HG03159 (cell line): Measurements from ENCODE around the gene PTOV1.

ENCODE experiments used
- ATAC-seq: cut with Tn5 transposase; IDR thresholded peaks from one replicate; pipeline ENCODE4 v1.9.1; 2021; ENCODE audit warnings: mild to moderate bottlenecking, moderate library complexity; ENCODE audit not compliant: unreplicated experiment

Gene PTOV1

DNA sequence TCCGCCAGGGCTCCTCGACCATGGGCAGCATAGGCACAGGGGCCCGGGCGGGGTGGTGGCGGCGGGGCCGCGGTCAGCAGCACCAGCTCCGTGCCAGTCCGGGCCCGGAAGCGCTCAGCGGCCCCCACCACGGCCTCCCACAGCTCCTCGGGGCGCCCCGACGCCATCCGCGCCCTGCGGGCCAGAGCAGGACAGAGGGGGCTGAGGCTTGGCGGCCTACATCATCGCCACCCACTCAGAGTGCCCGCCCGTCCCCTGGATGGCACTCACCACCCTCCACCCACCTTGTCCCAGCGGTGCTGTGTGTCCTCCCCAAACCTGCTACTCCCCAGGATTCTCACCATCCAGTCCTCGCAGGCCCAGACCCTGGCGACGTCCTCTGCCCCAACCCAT, 22.2 kb downstream of the PTOV1 start:
- ATAC-seq: no peak

DNA sequence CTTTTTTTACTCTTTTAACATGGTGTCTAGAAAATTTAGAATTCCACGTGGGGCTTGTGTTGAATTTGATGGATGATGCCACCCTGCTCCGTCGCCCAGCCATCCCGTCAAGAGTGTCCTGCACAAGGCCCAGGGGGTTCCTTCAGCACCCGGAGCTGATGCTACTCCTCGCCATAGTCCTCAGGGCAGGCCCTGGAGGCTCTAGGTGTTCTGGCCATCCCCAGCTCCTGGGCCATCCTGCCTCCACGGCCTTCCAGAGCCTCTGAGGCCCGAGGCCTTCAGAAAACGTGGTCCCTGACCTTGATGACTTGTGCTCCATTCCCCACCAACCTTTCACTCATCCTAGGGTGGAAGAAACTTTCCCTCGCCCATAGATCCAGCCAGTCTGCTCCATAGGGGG, 22.9 kb downstream of the PTOV1 start:
- no peak for ATAC-seq

DNA sequence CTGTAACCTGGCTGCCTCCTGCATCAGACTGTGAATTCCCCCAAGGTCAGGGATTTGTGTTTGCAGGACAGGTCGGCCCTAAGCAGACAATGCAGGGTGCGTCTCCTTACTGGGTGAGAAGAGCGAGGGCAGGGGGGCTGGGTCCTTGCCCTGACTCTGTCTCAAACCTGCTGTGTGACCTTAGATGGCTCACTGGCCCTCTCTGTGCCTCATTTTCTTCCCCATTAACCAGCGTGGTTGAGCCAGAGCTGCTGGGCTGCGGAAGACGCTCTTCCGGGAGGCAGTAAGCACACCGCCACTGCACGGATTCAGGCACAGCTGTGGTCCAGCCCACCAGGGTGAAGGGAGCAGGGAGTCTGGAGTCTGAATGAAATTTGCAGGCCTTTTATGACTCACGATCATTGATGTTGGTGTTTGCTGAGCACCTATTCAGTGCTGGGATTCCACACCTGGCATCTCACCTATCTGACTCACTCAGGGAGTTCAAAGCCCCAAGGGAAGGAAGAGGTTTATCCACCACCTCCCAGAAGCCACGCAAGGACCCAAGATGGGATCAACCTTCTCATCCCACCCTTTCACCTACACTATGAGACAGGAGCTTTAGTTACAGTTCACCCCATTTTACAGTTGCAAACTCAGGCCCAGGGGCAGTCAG, 23.7 kb downstream of the PTOV1 start:
- ATAC-seq: no peak

DNA sequence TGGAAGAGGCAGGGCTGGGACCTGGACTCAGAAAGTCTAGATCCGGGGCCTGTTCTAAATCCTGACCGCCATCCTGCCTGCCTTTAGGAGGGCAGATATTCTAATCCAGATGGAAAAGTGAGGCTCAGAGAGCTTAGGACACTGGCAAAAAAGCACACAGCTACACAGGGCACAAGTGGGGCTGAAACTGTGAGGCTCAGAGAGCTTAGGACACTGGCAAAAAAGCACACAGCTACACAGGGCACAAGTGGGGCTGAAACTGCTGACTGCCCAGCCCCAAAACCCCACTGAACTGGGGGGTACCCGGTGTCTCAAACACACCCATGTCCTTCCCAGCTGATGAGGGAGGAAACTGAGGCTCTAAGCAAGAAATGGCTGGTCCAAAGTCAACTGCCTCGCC, 24.2 kb downstream of the PTOV1 start:
- no peak for ATAC-seq

DNA sequence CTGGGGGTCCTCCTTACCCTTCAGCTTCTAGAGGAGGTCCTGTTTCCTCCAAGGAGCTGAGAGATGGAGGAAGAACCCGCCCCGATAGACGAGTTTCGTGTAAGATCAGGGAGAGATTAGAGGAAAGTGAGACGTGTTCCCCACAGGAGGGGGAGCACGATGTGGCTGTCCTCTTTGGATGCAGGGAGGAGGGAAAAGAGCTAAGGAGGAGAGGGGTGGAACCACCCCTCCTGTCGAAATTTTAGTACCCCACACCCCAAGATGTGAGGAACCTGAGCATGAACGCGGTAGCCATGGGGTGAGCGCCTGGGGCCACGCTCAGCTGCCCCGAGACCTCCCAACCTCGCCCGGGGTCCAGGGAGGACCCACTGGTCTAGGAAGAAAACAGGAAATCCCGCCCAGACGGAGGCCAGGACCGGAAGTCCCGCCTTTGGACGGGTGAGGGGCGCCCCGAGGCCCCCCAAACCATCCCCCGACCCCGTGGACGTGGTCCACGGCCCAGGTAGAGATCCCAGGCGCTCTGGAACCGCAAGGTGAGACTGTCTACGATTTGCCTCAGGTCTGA, 25.0 kb downstream of the PTOV1 start:
- no peak for ATAC-seq

DNA sequence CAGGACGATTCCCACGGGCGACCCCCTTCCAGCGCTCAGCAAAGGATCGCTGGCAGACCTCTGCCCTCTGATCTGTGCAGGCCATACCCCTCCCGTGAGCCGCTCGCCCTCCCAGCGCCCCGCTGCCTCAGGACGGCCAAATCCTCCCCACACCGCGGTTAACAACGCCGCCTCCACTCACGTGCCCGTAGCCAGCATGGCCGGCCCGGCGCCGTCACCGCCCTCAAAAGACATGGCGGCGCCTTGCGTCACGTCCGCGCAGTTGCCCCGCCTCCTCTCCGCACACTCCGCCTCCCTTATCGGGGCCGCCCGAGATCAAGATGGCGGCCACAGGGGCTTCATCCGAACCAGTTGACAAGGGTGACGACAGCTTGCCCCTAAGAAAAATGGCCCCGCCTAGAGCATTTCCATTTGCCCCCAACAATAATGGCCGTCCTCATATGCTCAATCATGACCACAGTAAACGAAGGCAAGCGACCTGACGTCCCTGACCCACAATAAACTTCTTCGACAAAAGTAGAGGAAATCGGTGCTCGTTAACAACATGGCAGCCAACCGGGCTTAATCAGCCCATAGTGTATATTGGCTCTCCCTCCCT, 25.6 kb downstream of the PTOV1 start:
- peak; percentile 43 for ATAC-seq

DNA sequence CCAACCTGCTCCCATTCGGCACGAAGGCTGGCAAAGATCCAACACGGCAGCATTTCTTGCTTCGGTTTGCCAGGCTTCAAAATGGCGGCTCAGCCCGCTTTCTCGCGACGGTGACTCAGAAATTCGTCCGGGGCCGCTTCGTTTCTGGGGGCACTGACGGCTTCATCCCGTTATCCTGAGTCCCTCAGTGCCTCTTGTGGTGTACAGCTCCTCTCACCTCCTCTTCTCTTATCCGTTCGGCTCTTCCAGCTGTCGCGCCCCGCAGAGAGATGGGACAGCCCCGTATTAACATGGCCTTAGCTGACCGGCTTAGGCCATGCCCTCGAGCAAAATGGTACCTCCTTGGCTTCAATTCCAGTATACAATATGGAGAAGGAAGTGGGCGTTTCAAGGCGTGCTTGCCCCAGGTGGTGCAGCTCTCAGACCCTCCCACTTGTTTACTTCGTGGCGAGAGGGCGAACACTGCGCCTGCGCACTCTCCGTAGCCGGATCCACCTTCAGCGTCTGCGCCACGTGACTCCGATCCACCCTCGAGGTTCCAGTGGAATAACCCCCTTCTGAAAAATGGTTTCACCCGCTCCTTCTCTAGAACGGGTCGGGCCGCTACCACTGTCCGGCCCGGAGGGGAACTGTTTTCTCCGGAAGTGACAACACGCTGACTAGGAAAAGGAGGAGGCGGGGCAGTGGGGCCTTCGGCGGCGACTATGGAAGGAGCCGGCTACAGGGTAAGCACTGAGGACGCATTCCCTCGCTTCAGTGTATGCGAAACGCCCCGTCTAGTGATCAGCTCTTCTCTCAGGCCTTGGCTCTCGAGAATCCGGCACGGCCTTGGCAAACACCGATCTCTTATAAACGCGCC, 26.3 kb downstream of the PTOV1 start, which contains the start of the genes AKT1S1 and TBC1D17:
Gene AKT1S1, minus strand, starts transcription at position 336 of the 859 bp plus-strand sequence. CDS start 4,060 bp downstream, outside the sequence.
Gene TBC1D17, plus strand, starts transcription at position 683 of the 859 bp plus-strand sequence. Its CDS starts 22 bp downstream, at position 705.
- ATAC-seq: peak; percentile 60

DNA sequence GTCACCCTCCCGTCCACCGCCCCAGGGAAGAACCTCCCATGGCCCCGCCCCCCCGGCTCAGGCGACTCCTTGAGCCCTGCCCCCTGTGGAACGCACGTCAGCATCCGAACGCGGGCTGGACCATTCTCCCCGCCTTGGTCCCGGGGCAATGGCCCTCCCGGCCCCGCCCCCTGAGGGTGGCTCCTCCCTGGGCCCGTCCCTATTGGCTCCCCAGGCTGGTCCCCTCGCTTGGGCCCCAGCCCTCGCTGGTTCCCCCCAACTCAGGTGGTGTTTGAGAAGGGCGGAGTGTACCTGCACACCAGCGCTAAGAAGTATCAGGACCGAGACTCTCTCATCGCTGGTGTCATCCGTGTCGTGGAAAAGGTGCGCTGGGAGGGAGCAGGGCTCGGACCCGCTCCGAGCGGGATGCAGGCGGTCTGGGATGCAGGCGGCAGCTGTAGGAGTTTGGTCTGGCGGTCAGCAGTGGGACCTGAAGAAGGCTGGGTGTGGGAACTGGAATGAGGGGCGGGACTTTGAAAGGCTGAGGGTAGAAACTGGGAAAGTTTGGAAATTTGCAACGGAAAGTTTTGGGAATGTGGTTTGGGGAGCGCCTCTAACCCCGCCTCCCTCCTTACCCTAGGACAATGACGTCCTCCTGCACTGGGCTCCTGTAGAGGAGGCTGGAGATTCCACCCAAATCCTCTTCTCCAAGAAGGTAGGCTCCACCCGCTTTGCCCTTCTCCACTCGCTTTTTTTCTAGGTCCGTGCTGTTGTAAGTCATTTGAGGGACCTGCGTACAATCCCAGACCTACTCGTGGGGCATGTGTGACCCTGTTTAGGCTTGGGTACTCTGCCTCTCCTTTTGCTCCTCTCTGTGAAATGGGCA, 27.2 kb downstream of the PTOV1 start:
- ATAC-seq: peak; percentile 39

DNA sequence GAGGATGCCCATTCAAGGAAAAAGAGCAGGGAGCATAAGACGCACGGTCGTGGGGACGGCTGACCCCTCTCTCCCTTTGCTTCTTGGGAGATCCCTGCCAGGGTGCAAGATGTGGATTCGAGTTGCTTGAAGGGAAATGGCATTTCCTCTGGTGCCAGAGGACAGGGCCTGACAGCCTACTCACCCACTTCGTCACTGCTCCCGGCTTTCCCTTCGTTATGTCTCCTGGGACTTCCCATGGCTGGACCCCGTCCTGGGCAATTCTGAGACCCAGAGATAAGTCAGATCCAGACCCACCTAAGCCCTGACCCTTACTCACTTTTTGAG, 27.7 kb downstream of the PTOV1 start:
- ATAC-seq: no peak

DNA sequence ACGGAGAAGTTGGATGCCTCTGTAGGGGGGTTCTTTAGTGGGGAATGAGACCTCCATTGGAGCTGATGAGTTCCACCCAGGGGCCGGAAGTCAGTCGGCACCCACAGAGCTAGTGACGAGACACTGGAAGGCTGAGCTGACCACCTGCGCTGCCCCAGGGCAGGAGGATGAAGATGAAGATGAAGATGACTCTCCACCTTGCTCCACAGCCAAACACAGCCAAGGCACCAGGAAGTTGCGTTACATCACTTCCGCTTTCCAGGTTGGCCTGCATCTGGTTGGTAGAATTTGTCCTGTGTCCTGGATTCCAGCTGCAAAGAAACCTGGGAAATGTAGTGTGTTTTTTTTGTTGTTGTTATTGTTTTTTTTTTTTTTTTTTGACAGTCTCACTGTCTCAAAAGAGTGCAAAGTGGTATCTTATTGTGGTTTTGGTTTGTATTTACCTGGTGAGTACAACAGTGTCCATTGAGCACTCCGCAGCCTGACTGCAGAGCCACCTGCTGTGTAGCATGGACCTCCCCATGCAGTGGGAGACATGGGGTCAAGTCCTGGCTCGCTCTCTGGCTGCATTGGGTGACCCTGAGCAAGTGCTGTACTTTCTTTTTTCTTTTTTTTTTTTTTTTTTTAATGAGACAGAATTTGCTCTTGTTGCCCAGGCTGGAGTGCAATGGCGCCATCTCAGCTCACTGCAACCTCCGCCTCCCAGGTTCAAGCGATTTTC, 28.4 kb downstream of the PTOV1 start:
- ATAC-seq: no peak

DNA sequence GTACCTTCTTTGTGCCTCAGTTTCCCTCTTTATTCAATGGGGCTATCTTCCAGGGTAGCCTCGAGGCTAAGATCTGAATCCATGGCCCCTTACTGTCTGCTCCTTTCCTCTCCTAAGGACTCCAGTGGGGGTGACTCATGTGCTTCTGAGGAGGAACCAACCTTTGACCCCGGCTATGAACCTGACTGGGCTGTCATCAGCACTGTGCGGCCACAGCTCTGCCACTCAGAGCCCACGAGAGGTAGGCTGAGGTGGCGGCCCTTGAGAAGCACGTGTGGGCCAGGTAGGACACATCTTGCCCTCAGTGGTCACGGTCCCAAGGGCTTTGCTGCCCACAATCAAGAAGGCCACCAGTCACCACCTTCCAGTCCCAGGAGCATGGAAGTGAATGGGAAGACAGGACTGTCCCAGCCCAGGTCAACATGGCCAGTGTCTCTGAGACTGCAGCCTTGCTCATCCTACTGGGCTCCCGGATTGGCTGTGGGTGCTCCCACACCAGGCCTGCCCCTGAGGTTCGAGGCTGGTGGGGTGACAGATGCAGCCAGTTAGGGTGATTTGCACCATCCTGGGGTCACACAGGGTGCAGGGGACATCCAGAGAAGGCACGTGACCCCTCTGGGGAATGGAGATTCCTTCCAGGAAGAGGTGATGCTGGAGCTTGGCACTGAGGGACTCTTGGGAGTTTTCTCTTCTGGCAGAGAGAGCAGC, 29.4 kb downstream of the PTOV1 start:
- ATAC-seq: no peak

DNA sequence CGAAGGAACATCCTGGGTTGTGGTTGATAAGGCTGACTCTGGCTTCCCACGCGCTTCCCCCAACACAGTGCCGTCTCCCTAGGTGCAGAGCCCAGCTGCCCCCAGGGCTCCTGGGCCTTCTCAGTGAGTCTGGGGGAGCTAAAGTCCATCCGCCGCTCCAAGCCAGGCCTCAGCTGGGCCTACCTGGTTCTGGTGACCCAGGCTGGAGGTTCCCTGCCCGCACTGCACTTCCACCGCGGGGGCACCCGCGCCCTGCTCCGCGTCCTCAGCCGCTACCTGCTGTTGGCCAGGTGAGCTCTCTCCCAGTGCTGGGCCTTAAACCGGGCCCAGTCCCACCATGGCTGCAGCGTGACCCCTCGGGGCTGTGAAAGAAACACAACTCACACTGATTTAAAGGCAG, 30.2 kb downstream of the PTOV1 start:
- no peak for ATAC-seq

DNA sequence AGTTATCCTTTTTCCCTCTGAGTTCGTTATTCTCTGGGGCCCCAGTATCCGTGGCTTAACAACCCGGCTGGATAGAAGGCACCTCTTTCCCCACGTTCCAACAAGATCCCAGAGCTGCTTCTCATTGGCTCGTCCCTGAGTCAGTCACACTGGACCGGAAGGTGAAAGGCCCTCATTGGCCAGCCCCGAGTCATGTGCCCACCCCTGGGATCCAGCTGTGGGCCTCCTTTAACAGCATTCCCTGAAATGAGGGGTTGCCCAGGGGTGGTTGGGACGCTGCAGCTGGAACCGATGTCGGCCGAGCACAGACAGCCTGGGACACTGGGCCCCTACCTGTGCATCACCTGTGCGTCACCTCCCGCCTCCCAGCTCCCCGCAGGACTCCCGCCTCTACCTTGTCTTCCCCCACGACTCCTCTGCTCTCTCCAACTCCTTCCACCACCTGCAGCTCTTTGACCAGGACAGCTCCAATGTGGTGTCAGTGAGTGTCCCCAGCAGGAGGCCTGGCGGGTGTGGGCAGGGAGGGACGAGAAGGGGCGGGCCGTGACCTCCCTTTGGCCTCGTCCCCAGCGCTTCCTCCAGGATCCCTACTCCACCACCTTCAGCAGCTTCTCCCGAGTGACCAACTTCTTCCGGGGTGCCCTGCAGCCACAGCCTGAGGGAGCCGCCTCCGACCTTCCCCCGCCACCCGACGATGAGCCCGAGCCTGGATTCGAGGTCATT, 30.9 kb downstream of the PTOV1 start:
- ATAC-seq: no peak

DNA sequence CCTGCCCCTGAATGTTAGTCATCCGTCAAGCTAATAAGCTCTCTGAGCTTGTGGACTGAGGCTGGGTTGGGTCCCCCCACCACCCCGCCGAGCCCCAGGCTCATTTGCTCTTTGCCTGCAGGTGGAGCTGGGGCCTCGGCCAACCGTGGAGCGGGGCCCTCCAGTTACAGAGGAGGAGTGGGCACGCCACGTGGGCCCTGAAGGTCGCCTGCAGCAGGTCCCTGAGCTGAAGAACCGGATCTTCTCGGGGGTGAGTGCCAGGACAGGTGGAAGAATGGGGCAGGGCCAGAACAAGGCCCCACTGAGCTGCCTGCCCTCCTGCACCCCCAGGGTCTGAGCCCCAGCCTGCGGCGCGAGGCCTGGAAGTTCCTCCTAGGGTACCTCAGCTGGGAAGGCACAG, 31.7 kb downstream of the PTOV1 start:
- no peak for ATAC-seq

DNA sequence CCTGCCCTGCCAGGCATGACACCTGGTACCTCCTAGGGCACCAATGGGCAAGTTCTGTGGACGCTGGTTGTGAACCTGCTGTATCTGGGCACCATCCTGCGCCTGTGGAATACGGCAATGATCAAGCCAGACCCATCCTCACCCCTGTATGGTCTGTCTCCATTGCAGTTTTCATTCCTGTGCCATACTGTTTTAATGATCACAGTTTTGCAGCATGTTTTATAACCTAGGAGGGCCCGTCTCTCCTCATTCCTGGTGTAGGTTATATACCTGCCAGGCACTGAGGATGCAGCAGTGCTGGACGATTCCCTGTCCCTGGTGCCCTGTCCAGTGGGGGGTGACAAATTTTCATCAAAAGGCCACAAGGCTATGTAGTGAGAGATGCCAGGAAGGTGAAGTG, 32.1 kb downstream of the PTOV1 start:
- no peak for ATAC-seq

DNA sequence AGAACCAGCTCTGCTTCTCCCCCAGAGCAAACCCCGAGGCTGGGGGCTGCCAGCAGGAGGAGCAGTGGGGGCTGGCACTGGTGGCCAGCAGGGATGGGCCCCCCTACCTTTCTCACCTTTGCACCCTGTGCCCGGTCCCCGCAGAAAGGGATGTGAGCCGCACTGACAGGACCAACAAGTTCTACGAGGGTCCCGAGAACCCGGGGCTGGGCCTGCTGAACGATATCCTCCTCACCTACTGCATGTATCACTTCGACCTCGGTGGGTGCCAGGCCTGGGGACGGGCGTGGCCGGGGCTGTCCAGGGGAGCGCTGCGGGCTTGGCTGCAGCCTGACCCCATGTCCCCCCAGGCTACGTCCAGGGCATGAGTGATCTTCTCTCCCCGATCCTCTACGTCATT, 33.1 kb downstream of the PTOV1 start:
- ATAC-seq: no peak

DNA sequence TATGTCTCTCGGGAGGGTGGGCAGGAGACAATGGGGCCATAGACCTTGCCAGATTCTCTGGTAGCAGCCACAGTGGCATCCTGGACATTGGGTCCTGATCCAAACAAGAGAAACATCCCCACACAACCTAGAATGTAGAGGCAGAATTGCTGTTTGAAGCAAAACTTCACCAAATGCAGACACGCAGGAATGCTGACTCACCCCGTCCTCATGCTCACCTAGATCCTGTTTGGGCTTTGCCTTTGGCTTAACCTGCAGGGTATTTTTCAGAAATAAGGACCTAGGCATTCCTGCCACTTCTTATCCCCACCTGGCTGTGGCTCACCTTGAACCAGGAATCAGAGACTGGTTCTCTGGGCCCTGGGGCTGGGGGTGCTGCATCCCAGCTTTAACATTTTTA, 33.8 kb downstream of the PTOV1 start:
- ATAC-seq: no peak

DNA sequence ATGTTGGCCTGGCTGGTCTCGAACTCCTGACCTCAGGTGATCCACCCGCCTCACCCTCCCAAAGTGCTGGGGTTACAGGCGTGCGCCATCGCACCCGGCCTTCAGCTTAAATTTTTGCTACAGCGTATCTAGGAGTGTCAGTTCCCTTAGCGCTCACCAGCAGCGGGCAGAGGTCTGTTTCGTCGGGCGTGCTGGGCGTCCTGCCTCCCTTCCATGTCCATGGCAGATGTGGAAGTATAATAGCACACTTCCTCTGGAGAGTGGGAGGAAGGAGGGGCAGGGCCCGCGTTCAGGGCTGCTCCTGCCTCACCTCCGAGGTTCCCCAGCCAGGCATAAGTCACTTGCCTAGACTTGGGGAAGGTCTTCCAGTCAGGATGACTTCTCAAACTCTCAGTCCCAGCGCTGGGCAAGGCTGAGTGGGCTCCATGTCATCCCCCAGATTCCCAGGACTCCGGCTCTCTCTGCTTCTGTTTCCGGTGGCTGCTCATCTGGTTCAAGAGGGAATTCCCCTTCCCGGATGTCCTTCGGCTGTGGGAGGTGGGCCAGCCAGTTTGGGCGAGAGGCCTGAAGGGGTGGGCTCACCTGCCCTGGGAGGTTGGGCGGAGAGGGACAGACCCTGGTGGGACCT, 36.2 kb downstream of the PTOV1 start:
- no peak for ATAC-seq
